Karpas-422 (cell line): ENCODE data around the gene LANCL3. TPM values are rescaled to one million over a fixed set of nuclear protein-coding genes. Genes with fewer than 3 reads are reported as not detected.

Experiments
- DNase-seq: peaks from one replicate; pipeline ENCODE4 v3.0.0-alpha.2; 2015
- H2AFZ ChIP-seq: fragments of 200-600 bp; sonication (generic); 2 replicates; pipeline ENCODE4 v1.6.1; 2014; ENCODE audit warnings: antibody characterized with exemption, low read length, mixed read lengths
- H3K27ac ChIP-seq: fragments of 200-600 bp; sonication (generic); 2 replicates; pipeline ENCODE4 v1.5.1; 2014; ENCODE audit warnings: mild to moderate bottlenecking, low read length, moderate library complexity
- H3K27me3 ChIP-seq: fragments of 200-600 bp; sonication (generic); 2 replicates; pipeline ENCODE4 v1.6.1; 2014; ENCODE audit warnings: low read length, mixed read lengths
- H3K36me3 ChIP-seq: fragments of 200-600 bp; sonication (generic); 2 replicates; pipeline ENCODE4 v1.6.1; 2014; ENCODE audit warnings: low read length, mixed read lengths; ENCODE audit not compliant: insufficient read depth
- H3K4me1 ChIP-seq: fragments of 200-600 bp; sonication (generic); 2 replicates; pipeline ENCODE4 v1.6.1; 2014; ENCODE audit warnings: mild to moderate bottlenecking, low read length, mixed read lengths
- H3K4me2 ChIP-seq: fragments of 200-600 bp; sonication (generic); 2 replicates; pipeline ENCODE4 v1.6.1; 2014; ENCODE audit warnings: low read length, low read depth, mild to moderate bottlenecking; ENCODE audit not compliant: poor library complexity, severe bottlenecking
- H3K4me3 ChIP-seq: fragments of 200-600 bp; sonication (generic); 2 replicates; pipeline ENCODE4 v1.5.1; 2014; ENCODE audit warnings: mild to moderate bottlenecking, antibody characterized with exemption, low read length, mixed read lengths
- H3K79me2 ChIP-seq: fragments of 200-600 bp; sonication (generic); 2 replicates; pipeline ENCODE4 v1.6.1; 2014; ENCODE audit warnings: mild to moderate bottlenecking, low read length, mixed read lengths
- H3K9ac ChIP-seq: fragments of 200-600 bp; sonication (generic); 2 replicates; pipeline ENCODE4 v1.6.0; 2014; ENCODE audit warnings: low read length
- H3K9me2 ChIP-seq: fragments of 200-600 bp; sonication (generic), shearing (Covaris generic); replicated peaks from 2 replicates; pipeline ENCODE4 v1.6.0; 2014; ENCODE audit warnings: mild to moderate bottlenecking, low read length, moderate library complexity; ENCODE audit not compliant: insufficient read depth
- H3K9me3 ChIP-seq: fragments of 300-700, 200-600 bp; sonication (generic); 2 replicates; pipeline ENCODE4 v1.6.1; 2014; ENCODE audit warnings: low read length, mixed read lengths
- H4K20me1 ChIP-seq: fragments of 200-600 bp; sonication (generic); 2 replicates; pipeline ENCODE4 v1.6.1; 2014; ENCODE audit warnings: mild to moderate bottlenecking, antibody characterized with exemption, low read length, low read depth; ENCODE audit not compliant: insufficient read depth
- total RNA-seq: library from RNA; depleted of rRNA; stranded (reverse); fragments of >200 nt; shearing (Covaris generic); gene quantifications from 2 replicates; pipeline ENCODE4 v1.2.3, GENCODE V29; 2014; ENCODE audit warnings: low replicate concordance

Gene LANCL3
- total RNA-seq, 1 experiment from 2014 or later: not detected

DNA sequence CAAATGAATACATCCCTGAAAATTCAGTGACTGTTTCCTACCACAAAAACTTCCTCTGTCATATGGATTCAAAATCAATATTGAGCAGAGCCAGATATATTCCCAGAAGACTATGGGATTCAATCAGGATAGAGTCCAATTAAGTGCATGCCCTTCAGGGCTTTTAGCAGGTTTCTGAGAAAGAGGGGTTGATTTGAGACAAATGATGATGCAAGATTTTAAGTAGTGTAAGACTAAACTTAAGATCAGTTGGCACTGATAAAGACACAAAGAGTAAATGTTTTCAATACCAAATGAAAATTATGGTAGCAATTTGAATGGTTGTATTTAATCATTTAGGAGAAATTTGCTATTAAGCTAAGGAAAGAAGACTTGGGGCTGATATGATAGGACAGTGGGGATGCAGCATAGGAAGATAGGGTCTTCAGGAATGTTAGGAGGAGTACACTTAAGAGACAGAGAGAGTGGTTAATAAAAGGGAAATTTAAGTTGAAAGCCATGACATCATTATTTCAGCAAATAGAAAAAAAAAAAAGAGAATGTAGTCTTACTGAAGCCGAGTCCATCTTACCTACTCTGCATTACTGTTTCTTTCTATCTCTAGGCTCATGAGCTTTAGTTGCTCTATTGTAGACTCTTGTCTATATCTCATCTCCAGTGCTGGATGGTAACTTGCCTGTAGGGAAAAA is 82.1 kb downstream of the LANCL3 start:
- no peak overlapping the region for H2AFZ ChIP-seq
- no peak overlapping the region for H3K4me2 ChIP-seq
- DNase-seq: no peak
- no peaks in the 10 kb centered on the region for H3K27me3 ChIP-seq
- no peak overlapping the region for H3K27ac ChIP-seq
- H3K79me2 ChIP-seq: no peaks in the 10 kb centered on the region
- no peaks in the 10 kb centered on the region for H3K4me1 ChIP-seq
- no peaks in the 10 kb centered on the region for H3K9me2 ChIP-seq
- H4K20me1 ChIP-seq: no peaks in the 10 kb centered on the region
- H3K9me3 ChIP-seq: no peaks in the 10 kb centered on the region
- no peaks in the 10 kb centered on the region for H3K36me3 ChIP-seq
- H3K9ac ChIP-seq: no peak overlapping the region
- H3K4me3 ChIP-seq: no peak overlapping the region

- H3K4me2 ChIP-seq: no peak overlapping the region
- H3K79me2 ChIP-seq: no peaks in the 10 kb centered on the region
- H4K20me1 ChIP-seq: no peaks in the 10 kb centered on the region
- H2AFZ ChIP-seq: no peak overlapping the region
- no peaks in the 10 kb centered on the region for H3K9me3 ChIP-seq
- 0 out of 2 replicates have a peak, but pooled peaks cover 2% of the 10 kb centered on the region for H3K4me1 ChIP-seq
- no peak overlapping the region for H3K4me3 ChIP-seq
- H3K36me3 ChIP-seq: no peaks in the 10 kb centered on the region
- no peaks in the 10 kb centered on the region for H3K27me3 ChIP-seq
- H3K9me2 ChIP-seq: no peaks in the 10 kb centered on the region
- no peak overlapping the region for H3K9ac ChIP-seq
- DNase-seq: no peak
- no peak overlapping the region for H3K27ac ChIP-seq
Observed at GRCh38 chrX:37658343-37659030, 87.0 kb downstream of the LANCL3 start.

GRCh38 chrX:37659047-37659446 is 87.6 kb downstream of the LANCL3 start:
- Histone ChIP-seq H3K4me3 (no peak overlapping the region), H3K9me3 (no peaks in the 10 kb centered on the region), H4K20me1 (no peaks in the 10 kb centered on the region), H3K36me3 (no peaks in the 10 kb centered on the region), H3K9me2 (no peaks in the 10 kb centered on the region), H2AFZ (no peak overlapping the region), H3K4me2 (no peak overlapping the region), H3K4me1 (0 out of 2 replicates have a peak, but pooled peaks cover 2% of the 10 kb centered on the region), H3K9ac (no peak overlapping the region), H3K27me3 (no peaks in the 10 kb centered on the region), H3K27ac (no peak overlapping the region), H3K79me2 (no peaks in the 10 kb centered on the region)
- no peak for DNase-seq

DNA sequence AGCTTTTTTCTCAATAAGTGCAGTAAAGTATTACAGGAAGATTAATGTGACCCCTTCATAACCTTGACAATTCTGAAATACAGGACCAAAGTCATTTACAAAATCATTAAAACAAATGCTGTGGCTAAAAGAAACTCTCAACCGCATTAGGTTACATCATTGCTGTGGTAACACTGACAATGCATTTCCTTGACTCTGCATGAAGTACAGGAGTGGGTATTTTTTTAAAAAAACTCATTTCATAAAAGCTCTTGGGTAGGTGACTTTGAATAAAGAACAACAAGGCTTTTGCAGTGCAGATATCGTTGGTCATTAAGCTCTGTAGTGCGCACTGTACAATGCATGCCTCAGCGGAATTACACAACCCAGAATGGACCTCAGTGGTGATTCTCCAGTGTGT is 90.7 kb downstream of the LANCL3 start:
- Histone ChIP-seq H3K4me1 (0 out of 2 replicates have a peak, but pooled peaks cover 2% of the 10 kb centered on the region), H3K79me2 (no peaks in the 10 kb centered on the region), H3K4me2 (no peak overlapping the region), H2AFZ (no peak overlapping the region), H3K27ac (no peak overlapping the region), H3K36me3 (no peaks in the 10 kb centered on the region), H3K9me2 (no peaks in the 10 kb centered on the region), H3K9ac (no peak overlapping the region), H3K27me3 (no peaks in the 10 kb centered on the region), H3K4me3 (no peak overlapping the region), H4K20me1 (no peaks in the 10 kb centered on the region), H3K9me3 (no peaks in the 10 kb centered on the region)
- DNase-seq: no peak

GRCh38 chrX:37666516-37666915 is 95.1 kb downstream of the LANCL3 start:
- Histone ChIP-seq H3K27ac (no peak overlapping the region), H2AFZ (no peak overlapping the region), H3K9ac (no peak overlapping the region), H3K27me3 (no peaks in the 10 kb centered on the region), H3K4me2 (no peak overlapping the region), H3K9me3 (no peaks in the 10 kb centered on the region), H3K36me3 (no peaks in the 10 kb centered on the region), H3K4me3 (no peak overlapping the region), H3K9me2 (no peaks in the 10 kb centered on the region), H3K4me1 (no peaks in the 10 kb centered on the region), H3K79me2 (no peaks in the 10 kb centered on the region), H4K20me1 (no peaks in the 10 kb centered on the region)
- no peak for DNase-seq

DNA sequence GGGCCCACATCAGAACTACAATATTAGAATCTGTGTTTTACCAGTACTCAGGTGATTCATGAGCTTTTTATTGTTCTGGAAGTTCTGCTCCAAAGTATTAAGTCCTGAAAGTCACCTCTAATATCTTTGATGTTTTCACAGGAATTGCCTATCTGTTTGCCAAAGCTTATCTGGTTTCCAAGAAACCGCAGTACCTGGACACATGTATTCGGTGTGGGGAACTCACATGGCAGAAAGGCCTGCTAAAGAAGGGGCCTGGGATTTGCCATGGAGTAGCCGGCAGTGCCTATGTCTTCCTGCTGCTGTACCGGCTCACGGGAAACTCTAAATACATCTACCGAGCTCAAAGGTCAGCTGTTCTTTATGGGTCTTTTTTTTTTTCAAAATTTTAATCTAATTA is 95.7 kb downstream of the LANCL3 start:
- H3K9me2 ChIP-seq: no peaks in the 10 kb centered on the region
- no peaks in the 10 kb centered on the region for H3K79me2 ChIP-seq
- H3K4me3 ChIP-seq: no peak overlapping the region
- no peaks in the 10 kb centered on the region for H4K20me1 ChIP-seq
- H3K9ac ChIP-seq: no peak overlapping the region
- H3K36me3 ChIP-seq: no peaks in the 10 kb centered on the region
- H3K4me2 ChIP-seq: no peak overlapping the region
- H3K27ac ChIP-seq: no peak overlapping the region
- H3K9me3 ChIP-seq: no peaks in the 10 kb centered on the region
- no peaks in the 10 kb centered on the region for H3K27me3 ChIP-seq
- no peaks in the 10 kb centered on the region for H3K4me1 ChIP-seq
- H2AFZ ChIP-seq: no peak overlapping the region
- no peak for DNase-seq

GRCh38 chrX:37672563-37672962 is 101.1 kb downstream of the LANCL3 start:
- Histone ChIP-seq H3K79me2 (no peaks in the 10 kb centered on the region), H3K9me2 (no peaks in the 10 kb centered on the region), H3K9me3 (no peaks in the 10 kb centered on the region), H3K27me3 (no peaks in the 10 kb centered on the region), H3K27ac (no peak overlapping the region), H2AFZ (no peak overlapping the region), H3K4me1 (no peaks in the 10 kb centered on the region), H3K9ac (no peak overlapping the region), H3K36me3 (no peaks in the 10 kb centered on the region), H3K4me3 (no peak overlapping the region), H3K4me2 (no peak overlapping the region), H4K20me1 (no peaks in the 10 kb centered on the region)
- no peak for DNase-seq

- Histone ChIP-seq H4K20me1 (no peaks in the 10 kb centered on the region), H3K9ac (no peak overlapping the region), H3K79me2 (no peaks in the 10 kb centered on the region), H3K4me2 (no peak overlapping the region), H3K4me1 (no peaks in the 10 kb centered on the region), H3K9me3 (no peaks in the 10 kb centered on the region), H3K36me3 (no peaks in the 10 kb centered on the region), H3K4me3 (no peak overlapping the region), H2AFZ (no peak overlapping the region), H3K9me2 (no peaks in the 10 kb centered on the region), H3K27me3 (no peaks in the 10 kb centered on the region), H3K27ac (no peak overlapping the region)
- DNase-seq: no peak
Observed at GRCh38 chrX:37676811-37677210, 105.3 kb downstream of the LANCL3 start.
